GM19025 (cell line): ENCODE measurements around the gene TULP4.
A peak's percentile ranks its signal among the peaks of the same experiment; 100 is the strongest.

Source experiments
- ATAC-seq: cut with Tn5 transposase; IDR thresholded peaks from one replicate; pipeline ENCODE4 v1.9.1; 2021; ENCODE audit warnings: mild to moderate bottlenecking, low read depth, moderate library complexity; ENCODE audit not compliant: unreplicated experiment

Gene TULP4, protein sequence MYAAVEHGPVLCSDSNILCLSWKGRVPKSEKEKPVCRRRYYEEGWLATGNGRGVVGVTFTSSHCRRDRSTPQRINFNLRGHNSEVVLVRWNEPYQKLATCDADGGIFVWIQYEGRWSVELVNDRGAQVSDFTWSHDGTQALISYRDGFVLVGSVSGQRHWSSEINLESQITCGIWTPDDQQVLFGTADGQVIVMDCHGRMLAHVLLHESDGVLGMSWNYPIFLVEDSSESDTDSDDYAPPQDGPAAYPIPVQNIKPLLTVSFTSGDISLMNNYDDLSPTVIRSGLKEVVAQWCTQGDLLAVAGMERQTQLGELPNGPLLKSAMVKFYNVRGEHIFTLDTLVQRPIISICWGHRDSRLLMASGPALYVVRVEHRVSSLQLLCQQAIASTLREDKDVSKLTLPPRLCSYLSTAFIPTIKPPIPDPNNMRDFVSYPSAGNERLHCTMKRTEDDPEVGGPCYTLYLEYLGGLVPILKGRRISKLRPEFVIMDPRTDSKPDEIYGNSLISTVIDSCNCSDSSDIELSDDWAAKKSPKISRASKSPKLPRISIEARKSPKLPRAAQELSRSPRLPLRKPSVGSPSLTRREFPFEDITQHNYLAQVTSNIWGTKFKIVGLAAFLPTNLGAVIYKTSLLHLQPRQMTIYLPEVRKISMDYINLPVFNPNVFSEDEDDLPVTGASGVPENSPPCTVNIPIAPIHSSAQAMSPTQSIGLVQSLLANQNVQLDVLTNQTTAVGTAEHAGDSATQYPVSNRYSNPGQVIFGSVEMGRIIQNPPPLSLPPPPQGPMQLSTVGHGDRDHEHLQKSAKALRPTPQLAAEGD (N-terminal part only)

DNA sequence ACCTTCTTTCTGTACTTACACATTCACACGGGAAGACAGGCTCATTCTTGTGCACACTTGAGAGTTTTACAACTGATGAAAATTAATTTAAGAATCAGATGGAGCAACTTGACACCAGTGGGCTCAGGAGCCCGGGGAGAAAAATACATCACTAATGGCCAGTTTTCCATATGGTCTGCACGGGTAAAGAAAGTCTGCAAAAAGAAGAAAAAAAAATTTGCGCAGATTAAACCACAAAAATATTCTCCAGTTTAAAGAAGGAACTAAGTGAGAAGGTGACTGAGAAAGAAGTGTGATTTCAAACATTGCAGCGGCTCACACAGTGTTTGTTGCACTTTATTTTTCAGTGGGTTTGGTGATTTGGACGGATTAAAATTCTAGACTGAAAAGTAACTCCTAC is at the start of gene TULP4:
Gene TULP4, plus strand, starts transcription at position 301 of the 400 bp plus-strand sequence. CDS start 1,552 bp downstream, outside the sequence.
- no peak for ATAC-seq

DNA sequence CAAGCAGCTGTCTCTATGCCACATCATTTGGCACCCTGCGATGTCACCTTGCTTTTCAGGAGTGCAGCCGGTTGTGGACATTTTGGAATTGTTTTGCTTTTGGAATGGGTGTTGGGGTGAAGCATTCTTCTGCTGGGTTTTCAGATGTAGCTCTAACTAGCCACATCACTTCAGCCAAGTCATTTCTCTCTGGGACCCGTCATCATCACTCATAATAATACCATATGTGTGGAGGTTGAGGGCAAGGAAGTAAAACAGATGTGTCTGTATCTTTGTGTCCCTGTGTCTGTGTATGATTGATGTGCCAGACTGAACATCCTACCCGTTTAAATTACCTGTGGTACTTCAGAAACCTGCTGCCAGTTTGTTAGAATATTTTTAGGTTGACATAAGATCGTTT is 49.5 kb upstream of the TULP4 start:
- ATAC-seq = peak; percentile 72

DNA sequence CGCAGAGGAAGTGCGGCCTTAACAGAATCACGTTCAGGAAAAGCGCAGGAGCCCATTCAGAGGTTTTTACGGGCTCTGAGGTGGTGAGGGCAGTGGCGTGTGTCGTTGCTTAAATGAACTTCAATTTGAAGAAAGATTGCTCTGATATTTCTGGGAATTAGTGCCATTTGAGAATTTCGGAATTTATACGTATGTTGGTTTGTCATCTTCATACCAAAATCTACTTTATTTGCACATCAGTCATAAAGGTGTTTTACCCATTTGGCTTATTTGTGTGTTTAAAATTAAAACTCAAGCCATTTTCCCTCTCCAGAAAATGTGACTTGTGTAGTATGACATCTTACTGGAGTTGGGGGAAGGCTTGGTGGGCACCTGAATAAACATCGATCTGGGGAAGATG is 48.1 kb upstream of the TULP4 start:
- no peak for ATAC-seq

DNA sequence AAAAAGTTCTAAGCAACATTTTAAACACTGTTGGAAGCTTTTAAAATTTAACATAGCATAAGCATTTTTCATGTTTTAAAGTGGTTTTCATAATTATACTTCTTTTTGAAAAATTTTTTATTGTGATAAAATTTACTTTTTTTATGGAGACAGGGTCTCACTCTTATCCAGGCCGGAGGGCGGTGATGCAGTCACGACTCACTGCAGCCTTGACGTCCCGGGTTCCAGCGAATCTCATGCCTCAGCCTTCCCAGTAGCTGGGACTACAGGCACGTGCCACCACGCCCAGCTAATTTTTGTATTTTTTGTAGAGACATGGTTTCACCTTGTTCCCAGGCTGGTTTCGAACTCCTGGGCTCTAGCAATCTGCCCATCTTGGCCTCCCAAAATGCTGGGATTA is 46.1 kb upstream of the TULP4 start:
- no peak for ATAC-seq

DNA sequence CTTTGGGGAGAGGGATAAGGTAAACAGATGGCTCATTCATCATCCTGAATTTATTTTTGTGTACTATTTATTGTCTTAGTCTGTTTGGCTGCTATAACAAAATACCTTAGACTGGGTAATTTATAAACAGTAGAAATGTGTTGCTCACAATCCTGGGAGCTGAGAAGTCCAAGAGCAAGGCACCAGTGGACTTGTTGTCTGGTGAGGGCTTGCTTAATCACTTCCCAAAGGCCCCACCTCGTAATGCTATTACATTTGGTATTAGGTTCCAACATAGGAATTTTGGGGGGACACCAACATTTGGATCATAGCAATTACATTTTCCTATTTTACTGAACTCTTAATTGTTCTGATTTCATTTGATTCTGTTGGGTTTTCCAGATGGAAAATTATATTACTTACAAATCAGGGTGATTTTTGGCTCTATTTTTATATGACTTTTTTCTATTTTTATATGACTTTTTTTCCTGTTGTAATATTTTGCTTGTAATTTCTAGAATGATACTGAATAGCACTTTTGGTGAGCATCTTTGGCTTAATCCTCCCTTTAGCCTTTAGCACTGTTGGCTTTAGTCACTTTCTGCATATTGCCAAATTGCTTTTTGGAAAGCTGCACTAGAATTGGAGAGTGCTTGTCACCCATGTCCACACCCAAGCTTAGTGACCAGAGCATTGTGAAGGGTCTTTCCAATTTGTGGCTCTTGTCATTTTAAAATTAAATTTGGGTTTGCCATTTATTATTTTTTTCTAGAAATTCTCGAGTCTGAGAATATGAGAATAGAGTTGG is 43.7 kb upstream of the TULP4 start:
- no peak for ATAC-seq

DNA sequence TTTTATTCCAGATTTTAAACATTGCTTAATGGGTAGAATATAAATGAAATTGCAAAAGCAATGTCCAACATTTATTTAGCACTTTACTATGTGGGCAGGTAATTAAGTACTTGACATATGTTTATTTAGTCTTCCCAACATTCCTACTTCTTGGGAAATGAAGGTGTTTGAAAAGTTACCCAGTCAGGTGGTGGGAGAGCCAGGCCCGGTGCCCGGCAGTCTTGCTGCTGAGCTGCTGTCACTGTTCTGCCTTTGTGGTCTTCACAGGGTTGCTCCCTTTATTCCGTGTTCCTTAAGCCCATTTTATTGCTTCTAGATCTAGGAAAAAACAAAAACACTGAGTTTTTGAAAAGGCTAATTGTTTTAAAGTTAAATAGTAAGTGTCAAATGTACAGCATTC is 42.6 kb upstream of the TULP4 start:
- ATAC-seq = no peak

DNA sequence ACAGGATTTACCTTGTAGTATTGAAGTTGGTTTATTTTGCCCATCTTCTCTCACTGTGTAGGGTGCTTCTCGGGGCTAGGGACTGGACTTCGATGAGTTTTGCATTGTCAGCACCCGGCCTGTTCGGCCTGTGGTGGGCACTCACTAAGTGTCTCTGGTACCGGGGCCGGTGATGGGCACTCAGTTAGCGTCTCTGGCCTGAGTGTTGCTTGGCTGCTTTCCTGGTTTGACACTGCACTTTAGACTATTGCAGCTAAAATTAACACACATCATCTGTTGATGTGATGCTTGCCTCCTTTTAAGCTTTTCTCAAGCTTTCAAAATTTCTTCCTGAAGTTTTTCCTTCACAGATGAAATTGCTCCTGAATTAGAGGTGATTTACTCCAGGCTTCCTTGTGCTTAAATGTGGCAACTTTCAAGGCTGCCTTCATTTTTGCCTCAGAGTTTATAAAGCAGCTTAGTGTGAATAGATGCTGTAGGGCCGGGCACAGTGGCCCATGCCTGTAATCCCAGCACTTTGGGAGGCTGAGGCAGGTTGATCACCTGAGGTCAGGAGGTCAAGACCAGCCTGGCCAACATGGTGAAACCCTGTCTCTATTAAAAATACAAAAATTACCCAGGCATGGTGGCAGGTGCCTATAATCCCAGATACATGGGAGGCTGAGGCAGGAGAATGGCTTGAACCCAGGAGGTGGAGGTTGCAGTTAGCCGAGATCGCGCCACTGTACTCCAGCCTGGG is 41.7 kb upstream of the TULP4 start:
- peak; percentile 15 for ATAC-seq

DNA sequence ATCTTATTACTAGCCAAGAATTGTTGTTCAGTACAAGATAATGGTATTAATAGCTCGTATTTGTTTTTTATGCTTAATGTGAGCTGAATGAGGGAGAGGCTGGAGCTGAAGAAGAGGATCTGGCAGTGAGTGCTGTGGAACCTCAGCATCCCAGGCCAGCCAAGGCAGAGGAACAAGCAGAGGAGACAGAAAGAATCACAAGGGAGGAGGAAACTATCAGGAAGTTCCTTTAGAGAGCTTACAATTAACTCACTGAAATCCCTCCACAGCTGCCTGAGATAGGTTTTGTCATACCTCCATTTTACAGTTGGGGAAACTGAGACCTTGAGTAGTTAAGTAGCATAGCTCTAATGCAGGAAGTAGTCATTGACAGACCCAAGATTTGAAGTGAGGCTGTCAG is 39.9 kb upstream of the TULP4 start:
- ATAC-seq = no peak

DNA sequence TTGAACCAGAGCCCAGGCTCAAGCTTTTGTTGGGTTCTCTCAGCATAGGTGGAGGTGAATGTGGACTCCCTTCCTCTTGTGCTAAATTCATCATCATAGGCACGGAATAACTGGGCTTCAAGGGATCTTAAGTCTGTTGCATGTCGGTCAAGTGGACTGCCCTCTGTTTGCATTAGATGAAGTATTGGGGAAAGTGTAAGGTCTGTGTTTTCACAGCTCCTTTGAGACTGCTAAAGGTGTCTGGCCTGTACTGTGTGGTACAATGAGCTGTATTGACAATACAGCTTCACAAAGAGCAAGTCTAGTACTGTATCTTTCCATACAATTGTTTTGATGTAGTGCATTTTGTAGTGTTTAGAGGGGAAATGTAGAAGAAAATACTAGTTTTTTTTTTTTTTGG is 34.3 kb upstream of the TULP4 start:
- ATAC-seq = no peak

DNA sequence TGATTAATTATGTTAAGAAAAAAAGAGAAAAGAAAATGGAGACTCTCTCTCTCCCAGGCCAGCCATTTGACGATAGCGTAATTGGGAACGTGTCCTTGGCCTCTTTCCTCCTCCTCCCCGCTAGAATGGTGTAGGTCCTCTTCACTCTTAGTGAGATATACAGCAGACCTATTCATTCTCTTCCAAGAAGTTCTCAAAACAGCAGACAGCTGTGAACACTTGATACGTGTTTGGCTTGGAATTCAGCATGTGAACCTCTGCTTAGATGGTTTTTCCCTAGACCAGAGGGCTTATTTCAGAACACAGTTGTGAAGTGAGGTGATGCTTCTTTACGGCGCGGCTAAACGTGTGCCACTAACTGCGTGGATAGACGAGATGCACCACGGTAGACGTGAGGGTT is 32.6 kb upstream of the TULP4 start:
- ATAC-seq = no peak

DNA sequence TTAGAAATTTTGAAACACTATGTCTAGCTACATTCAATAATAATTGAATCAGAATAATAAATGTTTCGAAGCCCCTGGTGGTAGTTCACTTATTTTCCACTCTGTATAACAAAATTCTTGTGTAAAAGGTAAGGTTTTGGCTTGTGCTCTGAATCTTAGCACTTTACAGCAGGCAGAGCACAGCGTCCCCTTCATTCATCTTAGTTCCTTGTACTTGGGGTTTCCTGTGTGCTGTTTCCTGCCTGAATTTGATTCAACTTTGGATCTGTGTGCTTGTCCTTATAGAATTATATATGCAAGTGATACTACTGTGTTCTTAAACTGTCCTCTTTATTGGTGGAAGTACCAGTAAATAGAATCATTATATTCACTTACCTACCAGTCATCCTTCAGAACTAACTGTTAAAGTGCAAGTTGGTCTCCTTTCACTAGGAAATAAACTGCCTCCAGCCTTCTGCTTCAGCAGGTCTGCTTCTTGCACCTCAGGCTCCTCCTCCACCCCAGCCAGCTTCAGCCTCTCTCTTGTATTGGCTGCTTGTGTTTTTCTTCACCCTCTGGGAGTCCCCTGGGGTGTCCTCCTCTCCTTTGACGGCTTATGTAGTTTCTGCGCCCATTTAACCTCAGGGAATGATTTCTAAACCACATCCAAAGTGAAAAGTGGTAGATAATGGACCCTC is 28.8 kb upstream of the TULP4 start:
- peak; percentile 63 for ATAC-seq

DNA sequence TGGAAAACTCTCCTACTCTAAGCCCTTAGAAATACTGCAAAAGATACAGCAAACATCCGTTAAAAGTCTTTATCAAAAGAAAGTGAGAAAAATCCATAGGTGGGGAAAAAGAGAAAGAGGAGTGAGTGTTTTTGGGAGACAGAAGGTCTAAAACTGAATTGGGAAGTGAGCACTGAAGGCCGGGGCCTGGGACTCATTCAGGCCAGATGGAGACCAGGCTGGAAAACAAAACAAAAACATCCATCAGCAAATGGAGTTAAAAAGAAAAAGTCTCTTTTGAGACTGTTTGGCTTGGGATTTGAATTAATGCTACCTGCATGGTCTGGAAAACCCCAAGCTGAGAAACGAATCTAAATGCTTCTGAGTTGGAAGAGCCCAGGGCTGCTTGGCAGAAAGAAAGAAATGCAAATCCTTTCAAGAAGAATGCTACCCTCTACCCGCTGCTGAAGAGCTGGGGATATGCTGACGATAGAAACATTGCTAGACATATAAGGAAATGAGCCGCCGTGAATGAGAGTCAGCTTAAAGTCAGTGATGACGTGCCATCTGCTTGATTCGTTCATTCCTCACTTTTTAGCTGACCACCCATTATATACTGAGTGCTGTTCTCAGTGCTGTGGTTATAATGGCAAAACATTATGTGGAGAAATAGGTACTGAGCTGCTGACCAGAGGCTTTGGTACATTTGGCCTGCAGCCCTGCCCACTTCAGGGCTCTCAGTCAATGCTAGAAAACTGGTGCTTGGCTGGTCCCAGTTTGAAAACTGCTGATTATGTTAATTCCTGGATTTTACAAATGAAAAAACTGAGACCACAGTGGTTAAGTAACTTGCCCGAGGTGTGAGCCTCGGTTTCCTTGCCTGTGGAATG is 28.0 kb upstream of the TULP4 start:
- ATAC-seq = no peak

DNA sequence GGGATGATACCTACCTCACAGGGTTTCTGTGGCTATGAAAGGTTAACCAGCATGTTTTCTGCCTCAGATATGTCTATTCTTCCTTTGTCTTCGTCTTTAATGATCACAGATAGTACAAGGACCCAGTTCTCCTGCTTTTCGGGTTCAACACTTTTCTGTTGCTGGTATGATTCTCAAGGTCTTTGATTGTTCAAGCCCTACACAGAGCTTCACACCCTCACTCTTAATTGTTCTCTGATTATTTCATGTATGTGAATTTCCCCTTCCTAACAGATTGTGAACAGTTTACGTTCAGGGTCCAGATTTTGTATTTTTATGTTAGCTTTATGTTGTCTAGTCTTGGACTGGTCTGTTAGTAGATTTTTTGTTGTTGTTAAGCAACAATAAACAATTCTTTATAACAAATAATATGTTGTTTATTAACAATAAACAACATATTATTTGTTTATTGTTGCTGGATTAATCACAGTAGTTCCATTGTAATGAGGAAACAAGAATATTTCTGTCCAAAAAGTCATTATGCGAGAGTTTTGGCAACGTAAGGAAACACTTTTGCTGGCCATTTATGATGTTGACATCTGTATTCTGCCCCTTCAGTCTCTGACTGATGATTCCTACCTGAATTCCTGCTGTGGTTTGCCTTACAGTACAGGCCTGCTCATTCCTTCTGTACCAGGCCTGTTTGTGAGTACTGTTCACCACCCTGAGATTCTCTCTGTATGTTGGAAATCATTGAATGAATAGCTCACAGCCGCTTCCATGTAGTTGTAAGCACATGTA is 27.2 kb upstream of the TULP4 start:
- no peak for ATAC-seq

DNA sequence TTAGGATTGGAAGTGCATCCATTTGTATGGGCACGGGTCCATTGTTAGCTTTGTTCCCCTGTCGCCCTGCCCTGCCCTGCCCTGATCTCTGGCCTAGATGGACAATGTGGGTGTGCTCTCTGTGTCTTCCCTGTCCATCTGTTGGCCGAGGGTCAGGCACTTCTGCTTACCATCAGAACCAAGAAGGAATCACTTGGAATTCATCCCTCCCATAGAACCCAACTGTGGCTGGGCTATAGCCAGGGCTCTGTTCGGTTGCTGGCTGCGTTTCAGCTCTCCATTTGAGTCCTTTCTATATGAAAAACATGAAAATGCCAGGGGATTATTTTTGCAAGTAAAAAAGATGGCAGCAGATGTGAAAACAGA is 26.6 kb upstream of the TULP4 start:
- ATAC-seq = no peak

DNA sequence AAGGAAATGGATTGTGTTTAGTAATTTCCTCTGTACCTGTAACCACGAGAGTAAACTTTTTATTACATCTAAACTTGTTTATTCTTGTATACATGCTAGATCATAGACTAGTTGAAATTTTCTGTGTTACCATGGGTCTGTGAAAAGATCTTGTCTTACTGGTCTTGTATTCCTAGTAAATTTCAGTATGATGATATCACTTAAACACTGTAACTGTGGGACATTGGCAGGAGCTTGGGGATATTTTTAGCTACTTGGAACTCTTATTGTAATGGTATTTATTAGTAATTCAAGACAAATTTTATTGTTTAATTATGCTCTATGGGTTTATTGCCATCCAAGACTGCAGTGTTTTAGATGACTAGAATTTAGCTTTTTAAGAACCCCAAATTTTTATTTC is 25.9 kb upstream of the TULP4 start:
- no peak for ATAC-seq

DNA sequence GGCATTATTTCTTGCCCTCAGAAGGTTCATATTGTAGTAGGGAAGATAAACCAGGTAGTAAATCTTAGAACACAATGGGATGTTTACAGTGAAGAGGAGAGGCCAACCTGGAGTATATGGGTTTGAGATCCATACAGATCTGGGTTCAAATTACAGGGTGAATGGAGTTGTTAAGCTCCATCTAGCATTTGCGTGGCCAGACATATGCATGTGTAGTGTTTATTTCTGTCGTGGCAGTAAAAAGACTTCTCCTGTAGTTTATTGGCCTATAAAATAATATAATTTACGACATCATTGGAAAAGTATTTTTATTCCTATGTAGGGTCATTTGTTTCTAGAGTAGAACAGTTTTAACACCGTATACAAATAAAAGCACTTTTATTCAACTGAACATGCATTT is 25.2 kb upstream of the TULP4 start:
- no peak for ATAC-seq

DNA sequence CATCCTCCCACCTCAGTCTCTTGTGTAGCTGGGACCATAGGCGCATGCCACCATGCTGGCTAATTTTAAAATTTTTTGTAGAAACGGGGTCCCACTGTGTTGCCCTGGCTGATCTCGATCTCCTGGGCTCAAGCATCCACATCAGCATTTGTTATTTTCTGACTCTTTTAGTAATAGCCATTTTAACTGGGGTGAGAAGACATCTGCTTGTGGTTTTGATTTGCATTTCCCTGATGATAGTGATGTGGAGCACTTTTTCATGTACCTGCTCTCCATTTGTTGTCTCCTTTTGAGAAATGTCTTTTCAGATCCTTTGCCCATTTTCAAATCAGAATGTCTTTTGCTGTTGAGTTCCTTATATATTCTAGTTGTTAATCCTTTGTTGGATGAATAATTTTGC is 22.2 kb upstream of the TULP4 start:
- ATAC-seq = peak; percentile 47

DNA sequence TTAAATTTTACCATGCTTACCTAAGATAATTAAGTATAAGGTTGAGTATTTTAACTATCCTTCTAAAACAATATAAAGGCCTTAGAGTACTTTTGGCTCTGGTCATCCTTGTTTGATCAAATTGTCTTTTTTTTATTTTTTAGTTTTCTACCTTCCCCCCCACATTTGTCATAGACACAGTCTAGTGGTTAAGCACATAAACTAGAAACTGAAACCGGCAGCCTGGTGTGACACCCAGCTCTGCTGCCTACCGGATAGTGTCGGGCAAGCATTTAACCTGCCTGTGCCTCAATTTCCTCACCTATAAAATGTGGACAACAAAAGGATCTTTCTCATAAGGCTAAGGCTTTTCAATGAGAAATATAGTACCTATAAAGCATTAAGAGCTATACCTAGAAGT is 21.6 kb upstream of the TULP4 start:
- ATAC-seq = peak; percentile 83
